ENCODE results near the gene RBMS2.
"Not testable (repeated sequence)": the region's sequence is repeated elsewhere in the genome, so short reads cannot be mapped to it uniquely, and the experiment has no call there.

DNA sequence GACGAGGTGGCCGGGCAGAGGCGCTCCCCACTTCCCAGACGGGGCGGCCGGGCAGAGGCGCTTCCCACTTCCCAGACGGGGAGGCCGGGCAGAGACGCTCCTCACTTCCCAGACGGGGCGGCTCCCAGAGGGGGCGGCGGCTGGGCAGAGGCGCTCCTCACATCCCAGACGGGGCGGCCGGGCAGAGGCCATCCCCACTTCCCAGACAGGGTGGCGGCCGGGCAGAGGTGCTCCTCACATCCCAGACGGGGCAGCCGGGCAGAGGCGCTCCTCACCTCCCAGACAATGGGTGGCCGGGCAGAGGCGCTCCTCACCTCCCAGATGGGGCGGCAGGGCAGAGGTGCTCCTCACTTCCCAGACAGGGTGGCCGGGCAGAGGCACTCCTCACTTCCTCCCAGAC lies 27.1 kb upstream of the RBMS2 start:
- TF ChIP-seq, protein P1, sequence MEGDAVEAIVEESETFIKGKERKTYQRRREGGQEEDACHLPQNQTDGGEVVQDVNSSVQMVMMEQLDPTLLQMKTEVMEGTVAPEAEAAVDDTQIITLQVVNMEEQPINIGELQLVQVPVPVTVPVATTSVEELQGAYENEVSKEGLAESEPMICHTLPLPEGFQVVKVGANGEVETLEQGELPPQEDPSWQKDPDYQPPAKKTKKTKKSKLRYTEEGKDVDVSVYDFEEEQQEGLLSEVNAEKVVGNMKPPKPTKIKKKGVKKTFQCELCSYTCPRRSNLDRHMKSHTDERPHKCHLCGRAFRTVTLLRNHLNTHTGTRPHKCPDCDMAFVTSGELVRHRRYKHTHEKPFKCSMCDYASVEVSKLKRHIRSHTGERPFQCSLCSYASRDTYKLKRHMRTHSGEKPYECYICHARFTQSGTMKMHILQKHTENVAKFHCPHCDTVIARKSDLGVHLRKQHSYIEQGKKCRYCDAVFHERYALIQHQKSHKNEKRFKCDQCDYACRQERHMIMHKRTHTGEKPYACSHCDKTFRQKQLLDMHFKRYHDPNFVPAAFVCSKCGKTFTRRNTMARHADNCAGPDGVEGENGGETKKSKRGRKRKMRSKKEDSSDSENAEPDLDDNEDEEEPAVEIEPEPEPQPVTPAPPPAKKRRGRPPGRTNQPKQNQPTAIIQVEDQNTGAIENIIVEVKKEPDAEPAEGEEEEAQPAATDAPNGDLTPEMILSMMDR (conservative IDR thresholded peaks at IDR 0.05) = not testable (repeated sequence)
- not testable (repeated sequence) for TF ChIP-seq ZFX (IDR thresholded peaks at IDR 0.05)
